Measurements from ENCODE around the gene CEMIP. TPM values are rescaled to one million over a fixed set of nuclear protein-coding genes. Genes with fewer than 3 reads are reported as not detected.

The CEMIP gene
- total RNA-seq, 6 experiments from 2014 or later, result 5.8 to 53.2 (median 48.3) TPM

DNA sequence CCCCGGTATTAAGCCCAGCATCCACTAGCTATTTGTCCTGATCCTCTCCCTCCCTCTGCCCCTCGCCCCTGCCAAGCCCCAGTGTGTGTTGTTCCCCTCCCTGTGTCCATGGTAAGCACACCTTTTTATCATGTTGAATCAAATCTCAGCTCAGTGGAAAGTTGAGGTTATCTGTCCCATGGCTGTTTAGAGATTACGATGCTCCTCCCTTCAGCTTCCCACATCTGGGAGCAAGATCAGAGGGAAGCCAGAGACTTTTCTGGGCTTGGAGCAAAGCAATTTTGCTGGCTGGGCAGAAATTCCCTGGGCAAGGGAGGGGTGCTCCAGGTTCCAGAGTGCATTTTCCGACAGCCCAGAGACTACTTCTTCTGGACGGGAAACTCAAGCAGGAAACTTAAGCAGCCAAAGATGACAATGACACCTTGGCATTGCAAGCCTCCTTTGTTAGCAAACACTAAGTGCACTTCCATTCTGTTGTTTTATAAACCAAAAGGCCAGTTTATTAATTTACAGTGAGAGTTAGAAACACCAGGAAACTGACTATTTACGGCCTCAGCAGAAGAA is 105.9 kb downstream of the CEMIP start:
- Mint-ChIP-seq H3K4me3 (no peak overlapping the region), H3K36me3 (ENCODE audit: low read depth) (peaks cover 4% of the 10 kb centered on the region; the same call in 1 of the 2 replicates), H3K27ac (no peak overlapping the region), H3K27me3 (ENCODE audit: insufficient read depth) (peaks cover 22% of the 10 kb centered on the region), H3K4me1 (ENCODE audit: low read depth) (peaks cover 6% of the 10 kb centered on the region; the same call in 1 of the 2 replicates), H3K9me3 (no peaks in the 10 kb centered on the region)
- TF ChIP-seq, protein P1, sequence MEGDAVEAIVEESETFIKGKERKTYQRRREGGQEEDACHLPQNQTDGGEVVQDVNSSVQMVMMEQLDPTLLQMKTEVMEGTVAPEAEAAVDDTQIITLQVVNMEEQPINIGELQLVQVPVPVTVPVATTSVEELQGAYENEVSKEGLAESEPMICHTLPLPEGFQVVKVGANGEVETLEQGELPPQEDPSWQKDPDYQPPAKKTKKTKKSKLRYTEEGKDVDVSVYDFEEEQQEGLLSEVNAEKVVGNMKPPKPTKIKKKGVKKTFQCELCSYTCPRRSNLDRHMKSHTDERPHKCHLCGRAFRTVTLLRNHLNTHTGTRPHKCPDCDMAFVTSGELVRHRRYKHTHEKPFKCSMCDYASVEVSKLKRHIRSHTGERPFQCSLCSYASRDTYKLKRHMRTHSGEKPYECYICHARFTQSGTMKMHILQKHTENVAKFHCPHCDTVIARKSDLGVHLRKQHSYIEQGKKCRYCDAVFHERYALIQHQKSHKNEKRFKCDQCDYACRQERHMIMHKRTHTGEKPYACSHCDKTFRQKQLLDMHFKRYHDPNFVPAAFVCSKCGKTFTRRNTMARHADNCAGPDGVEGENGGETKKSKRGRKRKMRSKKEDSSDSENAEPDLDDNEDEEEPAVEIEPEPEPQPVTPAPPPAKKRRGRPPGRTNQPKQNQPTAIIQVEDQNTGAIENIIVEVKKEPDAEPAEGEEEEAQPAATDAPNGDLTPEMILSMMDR (IDR thresholded peaks at IDR 0.05), result no peak
- DNase-seq, result no peak

DNA sequence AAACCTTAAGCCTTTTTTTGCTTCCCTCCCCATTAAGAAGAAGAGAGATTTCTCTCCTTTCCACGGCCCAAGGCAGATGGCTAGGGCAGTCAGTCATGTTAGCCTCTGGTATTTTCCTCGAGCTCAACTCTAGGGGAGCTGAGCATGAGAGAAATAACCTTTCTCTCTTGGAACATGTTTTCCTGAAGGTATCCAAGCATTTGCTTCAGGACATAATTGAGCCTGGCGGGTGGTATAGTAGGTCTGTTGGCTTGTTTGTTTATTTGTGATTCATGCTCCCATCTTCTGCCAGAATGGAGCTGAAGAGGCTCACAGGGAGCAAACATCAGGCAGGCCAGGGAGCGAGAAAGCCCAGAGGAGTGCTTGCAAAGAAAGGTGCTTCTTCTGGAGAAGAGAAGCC is 108.0 kb downstream of the CEMIP start:
- no peak overlapping the region for H3K4me3 Mint-ChIP-seq
- H3K4me1 Mint-ChIP-seq (ENCODE audit: low read depth), result peaks cover 15% of the 10 kb centered on the region; the same call in 1 of the 2 replicates
- no peak for DNase-seq
- TF ChIP-seq, protein P1 (IDR thresholded peaks at IDR 0.05), result no peak
- H3K27me3 Mint-ChIP-seq (ENCODE audit: insufficient read depth), result peaks cover 13% of the 10 kb centered on the region
- H3K9me3 Mint-ChIP-seq, result no peaks in the 10 kb centered on the region
- no peak overlapping the region for H3K27ac Mint-ChIP-seq
- H3K36me3 Mint-ChIP-seq (ENCODE audit: low read depth), result no peaks in the 10 kb centered on the region

DNA sequence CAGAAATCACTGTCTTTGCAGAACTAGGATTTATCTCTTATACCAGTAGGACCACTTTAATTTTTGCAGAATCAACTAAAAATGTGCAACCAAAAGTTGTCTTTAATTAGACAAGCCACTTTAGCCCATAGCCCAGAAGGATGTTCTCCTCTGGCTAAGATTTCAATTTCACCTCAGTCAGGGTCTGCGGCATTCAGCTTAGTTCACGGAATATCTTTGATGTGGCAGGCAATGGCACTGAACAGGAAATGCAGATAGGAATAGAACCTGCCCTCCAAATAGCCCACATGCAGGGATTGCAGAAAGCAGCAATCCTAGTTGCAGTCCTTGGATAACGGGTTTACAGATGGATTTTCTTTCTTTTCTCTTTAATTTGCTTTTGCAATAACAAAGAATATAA is 109.7 kb downstream of the CEMIP start:
- no peak overlapping the region for H3K4me3 Mint-ChIP-seq
- H3K27me3 Mint-ChIP-seq (ENCODE audit: insufficient read depth), result peaks cover 13% of the 10 kb centered on the region
- peaks cover 19% of the 10 kb centered on the region; the same call in 1 of the 2 replicates for H3K4me1 Mint-ChIP-seq (ENCODE audit: low read depth)
- H3K36me3 Mint-ChIP-seq (ENCODE audit: low read depth), result no peaks in the 10 kb centered on the region
- TF ChIP-seq, protein P1 (IDR thresholded peaks at IDR 0.05), result no peak
- DNase-seq, result no peak
- no peak overlapping the region for H3K27ac Mint-ChIP-seq
- H3K9me3 Mint-ChIP-seq, result no peaks in the 10 kb centered on the region

DNA sequence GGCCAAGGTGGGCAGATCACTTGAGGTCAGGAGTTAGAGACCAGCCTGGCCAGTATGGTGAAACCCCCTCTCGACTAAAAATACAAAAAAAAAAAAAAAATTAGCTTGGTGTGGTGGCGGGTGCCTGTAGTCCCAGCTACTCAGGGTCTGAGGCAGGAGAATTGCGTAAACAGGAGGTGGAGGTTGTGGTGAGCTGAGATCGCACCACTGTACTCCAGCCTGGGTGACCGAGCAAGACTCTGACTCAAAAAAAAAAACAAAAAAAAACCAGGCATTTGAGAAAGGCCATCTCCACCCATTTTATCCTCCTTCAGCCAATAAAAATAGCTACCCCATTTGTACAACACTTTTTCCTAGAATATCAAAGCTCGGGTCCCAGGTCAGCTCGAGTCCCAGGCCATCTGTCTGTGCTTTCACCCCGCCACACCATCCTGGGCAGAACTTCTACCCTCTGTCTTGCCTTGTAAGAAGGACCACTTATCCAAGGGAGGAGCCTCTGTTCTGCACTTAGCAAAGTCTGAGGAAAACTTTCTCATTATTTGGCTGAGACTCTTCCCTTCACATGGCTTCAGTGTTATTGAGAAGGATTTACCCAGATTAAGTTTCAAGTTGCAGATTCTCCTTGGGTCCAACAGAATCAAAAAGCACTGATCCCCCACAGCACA is 111.3 kb downstream of the CEMIP start:
- Mint-ChIP-seq H3K4me1 (ENCODE audit: low read depth) (peaks cover 22% of the 10 kb centered on the region; the same call in 1 of the 2 replicates), H3K36me3 (ENCODE audit: low read depth) (peaks cover 4% of the 10 kb centered on the region), H3K27me3 (ENCODE audit: insufficient read depth) (peaks cover 8% of the 10 kb centered on the region), H3K4me3 (no peak overlapping the region), H3K27ac (no peak overlapping the region), H3K9me3 (no peaks in the 10 kb centered on the region)
- TF ChIP-seq, protein P1 (IDR thresholded peaks at IDR 0.05), result no peak
- DNase-seq, result no peak

DNA sequence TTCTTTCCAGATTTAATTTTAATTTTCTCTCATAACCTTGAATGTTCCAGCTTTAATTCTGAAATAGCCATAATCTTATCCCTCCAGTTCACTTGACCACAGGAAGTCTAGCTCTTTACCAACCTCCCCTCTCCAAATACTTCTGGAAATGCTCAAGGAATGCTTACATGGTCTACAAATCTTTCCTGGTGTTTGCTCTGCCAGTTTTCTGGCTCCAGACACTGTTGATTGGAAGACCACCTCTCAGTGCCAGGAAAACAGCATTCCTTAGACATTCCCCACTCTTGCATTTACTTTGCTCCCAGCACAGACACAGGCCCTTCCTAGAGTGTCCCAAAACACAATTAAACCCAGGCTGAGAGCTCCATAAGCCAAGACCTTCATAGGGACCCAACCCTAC is 111.8 kb downstream of the CEMIP start:
- H3K27ac Mint-ChIP-seq, result no peak overlapping the region
- no peak for DNase-seq
- peaks cover 2% of the 10 kb centered on the region; the same call in 1 of the 2 replicates for H3K9me3 Mint-ChIP-seq
- peaks cover 22% of the 10 kb centered on the region; the same call in 1 of the 2 replicates for H3K4me1 Mint-ChIP-seq (ENCODE audit: low read depth)
- peaks cover 7% of the 10 kb centered on the region for H3K27me3 Mint-ChIP-seq (ENCODE audit: insufficient read depth)
- TF ChIP-seq, protein P1 (IDR thresholded peaks at IDR 0.05), result no peak
- H3K4me3 Mint-ChIP-seq, result no peak overlapping the region
- peaks cover 10% of the 10 kb centered on the region for H3K36me3 Mint-ChIP-seq (ENCODE audit: low read depth)

Measured in HFFc6 (cell line).